Endothelial cell of hepatic sinusoid (primary cell): ENCODE measurements around the gene SP6.

Source experiments
- in situ Hi-C: cut with HindIII; loops from 2 replicates; pipeline ENCODE4 v1.10.0; 2017; ENCODE audit warnings: low sequenced_read_pairs

SP6 gene

DNA sequence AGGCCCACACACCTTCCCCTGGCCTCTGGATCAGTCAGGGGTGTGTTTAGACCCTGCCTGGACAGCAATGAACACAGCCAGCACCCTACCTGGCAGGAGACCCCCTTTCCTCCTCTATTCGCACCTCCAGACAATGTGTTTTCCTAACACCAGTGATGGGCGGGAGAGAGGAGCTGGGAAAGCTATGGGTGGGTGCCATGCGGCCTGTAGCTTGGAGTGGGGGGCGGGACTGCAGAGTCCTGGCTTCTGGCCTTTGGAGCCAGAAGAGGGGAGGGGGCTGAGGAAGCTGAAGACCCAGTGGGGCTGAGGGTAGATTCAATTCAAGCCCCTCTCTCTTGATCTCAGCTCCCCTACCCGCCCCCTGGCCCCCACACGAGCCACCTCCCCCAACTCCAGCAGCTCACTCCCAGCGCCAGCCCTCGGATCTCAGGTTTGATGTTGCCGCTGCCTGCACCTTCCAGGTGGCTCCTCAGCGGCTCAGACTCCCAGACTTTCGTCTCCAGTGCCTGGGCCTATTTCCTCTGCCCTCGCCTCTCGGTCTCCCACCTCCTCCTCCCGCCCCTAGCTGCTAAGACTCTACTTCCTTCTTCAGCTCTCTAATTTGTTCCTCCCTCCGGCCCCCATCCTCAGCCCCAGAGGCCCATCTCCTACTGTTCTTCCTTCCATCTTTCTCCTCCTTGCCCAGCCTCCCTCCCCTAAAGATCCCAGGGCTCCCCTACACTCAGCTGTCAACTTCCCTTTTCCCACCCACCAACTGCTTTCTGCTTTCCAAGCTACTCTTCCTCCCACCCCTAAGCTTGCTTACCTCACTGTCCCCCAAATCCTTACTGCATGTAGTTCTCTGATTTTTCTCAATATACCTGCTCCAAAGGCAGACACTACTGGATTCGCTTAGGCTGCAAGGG lies 6.8 kb upstream of the SP6 start:
- in situ Hi-C loops = loop anchor here (5.0 kb wide), 1 partner anchor 34 kb away; no protein-coding TSS in a partner anchor

DNA sequence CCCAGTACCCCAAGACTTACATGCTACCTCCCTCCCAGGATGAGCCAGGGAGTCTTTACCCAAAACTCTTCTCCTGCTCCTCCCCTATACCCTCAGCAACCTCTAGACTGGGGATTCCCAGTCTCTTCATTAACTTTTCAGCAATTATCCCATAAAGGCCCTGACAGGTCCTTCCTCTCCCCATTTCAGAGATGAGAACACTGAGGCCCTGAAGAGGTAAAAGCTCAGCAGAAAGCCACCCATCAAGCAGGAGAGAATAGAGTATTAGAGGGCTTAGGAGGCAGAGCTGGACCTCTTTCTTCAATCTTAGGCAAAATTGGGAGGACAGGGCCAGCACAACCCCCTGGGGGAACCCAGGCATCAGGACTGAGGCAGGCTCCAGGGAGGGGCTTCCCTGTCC lies 5.9 kb upstream of the SP6 start:
- in situ Hi-C loops = loop anchor here (5.0 kb wide), 1 partner anchor 35 kb away; no protein-coding TSS in a partner anchor

DNA sequence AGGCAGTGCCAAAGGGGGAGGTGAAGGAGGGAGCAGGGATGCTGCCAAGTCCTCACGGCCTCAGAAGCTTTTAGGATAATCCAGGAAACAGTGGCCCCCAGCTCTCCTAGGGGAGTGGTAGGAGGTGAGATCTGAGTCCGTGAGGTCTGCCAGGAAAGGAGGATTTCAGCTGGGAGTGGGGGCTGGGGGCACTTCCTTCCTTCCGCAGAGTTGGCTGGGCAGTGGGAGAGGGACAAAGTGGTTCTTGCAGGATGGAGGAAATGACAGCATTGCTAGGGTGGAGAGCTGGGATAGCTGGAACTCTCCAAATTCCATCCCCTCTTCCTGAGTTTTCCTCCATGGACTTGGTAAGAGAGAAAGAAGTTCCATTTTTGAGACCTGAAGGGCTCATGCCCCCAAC lies 4.8 kb upstream of the SP6 start:
- in situ Hi-C loops = loop anchor here (5.0 kb wide), 1 partner anchor 37 kb away; no protein-coding TSS in a partner anchor

DNA sequence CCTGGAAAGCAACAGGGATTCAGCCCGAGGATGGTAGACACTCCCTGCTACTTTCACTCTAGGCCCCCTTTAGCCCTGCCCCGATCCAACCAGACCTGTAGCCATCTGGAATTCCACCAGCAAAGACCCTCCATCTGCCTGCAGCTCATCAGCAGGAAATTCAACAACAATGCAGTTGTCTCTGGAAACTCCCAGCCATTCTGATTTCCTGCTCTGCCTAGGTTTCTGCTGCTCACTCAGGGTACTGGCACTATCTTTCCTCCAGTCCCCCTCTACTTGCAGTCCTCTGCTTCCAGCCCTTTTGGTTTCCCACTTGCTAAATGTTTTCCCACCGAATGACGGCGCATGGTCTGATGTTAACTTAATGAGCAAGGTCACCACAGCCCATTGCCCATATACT lies 2.7 kb upstream of the SP6 start:
- in situ Hi-C loops = no loop called here

DNA sequence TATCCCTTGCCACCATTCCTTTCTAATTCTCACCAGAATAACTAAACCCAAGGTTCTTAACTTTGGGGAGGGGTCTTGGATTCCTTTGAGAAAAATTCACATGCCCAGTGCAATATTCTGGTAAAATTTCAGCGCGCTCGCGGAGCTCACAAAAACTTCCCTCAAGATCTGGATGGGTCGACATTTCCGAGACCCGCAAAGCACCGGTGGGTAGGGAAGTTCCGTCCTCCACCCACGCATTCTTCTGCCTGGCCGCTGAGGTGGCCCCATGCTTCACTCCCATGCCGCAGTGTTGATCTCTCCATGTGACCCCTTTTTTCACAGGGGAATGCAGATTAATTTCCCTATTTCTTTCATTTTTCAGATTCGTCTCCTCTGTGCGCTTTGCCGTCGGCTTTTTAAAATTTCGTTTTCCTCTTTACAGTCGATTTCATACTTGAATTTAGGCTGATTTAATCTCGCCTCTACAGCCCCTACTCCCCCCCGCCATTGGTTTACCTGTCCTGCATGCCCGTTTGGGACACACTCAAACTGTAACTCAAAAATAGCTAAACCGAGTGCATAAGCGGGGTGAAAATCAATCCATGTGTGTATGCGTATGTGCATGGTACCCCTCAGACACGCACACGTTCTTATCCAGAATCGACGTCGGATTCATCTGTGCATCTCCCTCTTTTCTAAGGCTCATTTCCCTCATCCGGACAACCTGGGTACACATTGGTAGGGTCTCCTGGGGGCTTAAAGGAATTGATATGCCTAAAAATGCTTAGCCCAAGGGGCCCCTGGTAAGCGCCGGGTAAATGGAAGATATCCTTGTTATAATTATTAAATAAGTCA lies 1.4 kb upstream of the SP6 start:
- in situ Hi-C loops = no loop called here

DNA sequence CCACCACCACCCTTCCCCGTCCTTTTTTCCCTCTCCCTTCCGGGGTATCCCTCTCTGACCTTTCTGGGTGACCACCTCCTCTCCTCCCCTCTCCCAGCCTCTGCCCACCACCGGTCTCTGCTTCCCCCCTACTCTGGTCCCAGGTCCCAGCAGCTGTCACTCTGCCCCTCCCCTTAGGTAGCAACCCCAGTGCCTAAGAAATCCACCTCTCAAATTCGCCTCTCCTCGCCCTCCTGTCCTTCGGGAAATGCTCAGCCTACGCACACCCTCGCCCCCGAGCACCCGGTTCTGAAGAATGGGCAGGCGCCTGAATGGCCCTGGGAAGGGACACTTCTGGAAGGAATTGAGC lies 775 bp upstream of the SP6 start:
- in situ Hi-C loops = no loop called here

DNA sequence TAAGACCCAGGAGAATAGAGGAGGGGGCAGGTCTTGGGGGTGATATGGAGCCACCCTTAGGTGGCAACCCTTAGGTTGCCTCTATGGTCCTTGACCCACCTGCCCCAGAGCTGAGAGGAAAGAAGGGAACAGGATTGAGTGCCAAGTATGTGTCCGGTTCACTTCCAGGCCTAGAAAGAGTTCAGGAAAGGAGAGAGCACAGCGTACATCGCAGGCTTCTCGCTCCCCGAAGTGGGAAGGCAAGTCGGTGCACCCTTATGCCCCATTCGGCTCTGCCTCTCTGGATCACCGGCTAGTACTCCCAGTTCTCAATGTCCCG lies 631 bp downstream of the SP6 start:
- in situ Hi-C loops = no loop called here

DNA sequence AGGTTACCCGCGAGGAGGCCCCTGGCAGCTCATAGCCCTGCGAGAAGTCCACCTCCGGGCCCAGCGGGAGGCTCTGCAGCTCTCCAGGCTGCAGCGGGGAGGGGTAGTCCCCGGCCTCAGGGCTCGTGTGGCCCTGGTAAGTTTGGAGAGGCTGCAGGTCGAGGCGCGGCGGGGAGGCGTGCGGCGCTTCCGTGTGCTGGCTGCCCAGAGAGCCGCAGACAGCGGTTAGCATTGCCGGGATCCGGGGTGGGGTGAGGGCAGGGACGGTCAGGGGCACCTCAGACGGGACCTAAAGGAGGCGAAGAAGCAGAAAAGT lies 2.8 kb downstream of the SP6 start:
- in situ Hi-C loops = no loop called here

DNA sequence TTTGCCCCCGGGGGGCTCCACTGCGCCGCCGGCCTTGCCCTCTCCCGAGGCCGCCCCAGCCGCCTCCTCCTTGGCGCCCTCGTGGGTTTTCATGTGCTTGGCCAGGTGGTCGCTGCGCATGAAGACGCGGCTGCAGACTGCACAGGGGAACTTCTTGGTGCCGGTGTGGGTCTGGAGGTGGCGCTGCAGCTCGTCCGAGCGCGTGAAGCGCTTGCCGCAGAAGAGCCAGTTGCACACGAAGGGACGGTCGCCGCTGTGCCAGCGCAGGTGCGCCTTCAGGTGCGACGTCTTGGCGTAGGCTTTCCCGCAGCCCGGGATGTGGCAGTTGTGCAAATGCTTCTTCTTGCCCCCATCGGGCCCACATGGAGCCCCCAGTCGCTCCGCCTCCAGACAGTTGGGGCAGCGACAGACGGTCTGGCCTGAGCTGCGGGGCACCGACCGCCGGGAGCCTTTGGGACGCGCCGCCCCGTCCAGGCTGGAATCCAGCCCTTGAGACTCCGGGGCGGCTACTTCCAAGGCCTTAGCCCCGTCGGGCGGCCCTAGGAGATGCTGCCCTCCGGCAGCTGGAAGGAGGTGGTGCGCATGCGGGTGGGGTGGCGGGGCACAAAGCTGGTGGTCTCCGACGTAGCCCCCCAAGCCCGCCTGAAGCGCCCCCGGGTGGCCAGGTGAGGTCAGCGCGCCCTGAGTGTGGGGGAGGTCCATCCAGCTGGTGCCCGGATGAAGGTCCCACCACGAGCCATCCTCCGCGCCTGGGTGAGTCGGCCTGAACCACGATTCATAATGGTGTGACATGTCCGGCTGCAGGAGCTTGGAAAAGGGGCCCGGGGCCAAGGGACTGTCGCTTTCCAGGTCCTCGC lies 3.4 kb downstream of the SP6 start:
- in situ Hi-C loops = no loop called here

DNA sequence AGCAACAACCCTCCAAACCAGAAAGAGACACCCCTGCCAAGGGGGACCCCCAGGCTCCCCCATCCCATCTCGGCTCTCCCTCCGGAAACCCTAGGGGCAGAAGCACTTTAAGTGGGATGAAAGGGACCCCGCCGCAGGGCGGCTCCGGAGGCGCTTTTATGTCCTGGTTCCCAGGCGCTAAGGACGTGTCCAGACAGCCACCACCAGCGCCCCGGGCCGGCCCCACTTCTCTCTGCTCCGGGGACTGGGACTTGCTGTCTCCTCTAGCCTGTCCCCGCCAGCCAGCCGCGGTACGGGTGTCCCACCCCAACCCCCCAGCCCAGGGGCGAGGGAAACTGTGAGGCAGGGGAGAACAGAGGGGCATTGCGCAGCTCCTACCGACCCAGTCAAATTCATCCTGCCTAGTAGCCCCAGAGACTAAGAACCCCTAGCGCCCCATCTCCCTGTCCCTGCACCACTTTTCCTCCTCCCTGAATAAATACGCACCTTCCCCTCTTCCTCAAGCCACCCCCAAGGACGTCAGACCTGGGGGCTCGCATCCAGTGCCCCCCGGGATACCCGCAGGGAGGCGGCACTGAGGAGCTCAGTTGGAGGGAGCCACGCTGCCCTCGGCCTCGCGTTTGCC lies 4.1 kb downstream of the SP6 start:
- in situ Hi-C loops = no loop called here

DNA sequence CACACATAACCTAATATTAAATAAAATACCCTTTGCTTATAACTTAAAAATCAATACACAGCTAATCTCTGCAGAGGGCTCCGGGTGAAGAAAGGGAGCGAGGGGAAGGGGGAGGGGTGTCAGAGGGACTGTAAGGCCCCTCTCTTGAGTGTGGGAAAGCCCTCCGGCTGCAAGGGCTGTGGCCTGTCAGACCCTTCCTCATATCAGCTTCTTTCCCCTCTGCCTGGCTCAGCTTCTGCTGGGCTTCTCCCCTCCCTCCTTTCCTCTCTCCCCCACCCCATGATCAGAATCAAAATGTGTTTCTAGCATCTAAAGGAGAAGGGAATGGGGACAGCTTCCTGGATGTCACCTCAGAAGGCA lies 5.3 kb downstream of the SP6 start:
- in situ Hi-C loops = no loop called here

DNA sequence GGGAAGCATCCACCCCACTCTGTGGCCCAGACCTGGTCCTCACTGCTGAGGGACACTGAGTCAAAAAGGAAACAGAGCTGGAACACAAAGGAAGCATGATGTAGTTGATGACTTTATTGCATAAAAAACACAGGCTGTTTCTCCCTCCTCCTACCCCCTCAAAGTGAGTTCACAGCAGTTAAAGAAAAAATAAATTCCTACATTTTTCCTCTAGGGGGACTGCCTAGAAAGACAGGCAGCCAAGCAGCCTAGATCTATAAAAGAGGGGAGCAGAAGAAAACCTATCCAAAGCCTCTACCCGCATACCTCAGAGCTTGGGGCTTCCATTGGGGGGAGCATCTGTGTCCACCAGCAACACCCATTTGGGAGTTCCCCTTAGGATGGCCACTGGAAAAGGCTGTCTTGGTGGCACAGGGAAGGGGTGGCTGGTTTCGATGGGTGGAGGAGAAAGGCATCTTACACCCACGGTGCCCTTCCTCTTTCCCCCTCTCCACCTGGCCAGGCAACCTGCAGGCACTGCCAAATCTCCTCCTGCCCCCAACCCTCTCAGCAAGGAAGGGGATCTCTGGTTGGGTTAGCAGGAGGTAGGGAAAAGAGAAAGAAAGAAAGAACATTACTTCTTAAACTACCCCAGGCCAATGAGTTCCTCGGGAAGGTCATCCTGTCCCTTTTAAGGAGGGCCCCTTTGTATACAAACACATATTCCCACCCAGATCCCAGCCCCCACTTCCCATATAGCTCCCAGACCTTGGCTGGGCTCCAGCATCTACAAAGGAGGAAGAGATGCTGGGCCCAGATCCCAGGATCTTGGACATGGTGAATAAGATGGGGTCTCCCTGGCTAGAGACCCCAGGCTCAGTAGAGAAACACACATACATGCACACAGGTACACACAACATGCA lies 5.9 kb downstream of the SP6 start:
- in situ Hi-C loops = no loop called here

DNA sequence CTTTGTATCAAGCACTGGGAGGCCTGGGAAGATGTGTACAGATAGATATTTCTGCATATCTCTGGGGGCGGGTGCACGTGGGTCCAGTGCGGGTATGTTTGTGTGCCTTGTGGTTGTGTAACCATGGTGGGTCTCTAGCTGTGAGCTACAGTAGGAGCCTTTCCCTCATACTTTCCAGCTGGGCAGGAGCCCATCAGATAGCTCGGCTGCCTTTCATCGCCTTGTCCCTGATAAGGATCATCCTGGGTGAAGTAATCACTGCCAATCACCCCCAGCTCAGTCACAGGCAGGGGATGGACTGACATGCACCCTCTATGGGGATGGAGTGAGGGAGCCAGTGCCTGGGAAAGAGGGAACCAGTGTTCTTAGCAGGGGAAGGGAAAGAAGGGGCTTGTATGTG lies 6.7 kb downstream of the SP6 start:
- in situ Hi-C loops = no loop called here

DNA sequence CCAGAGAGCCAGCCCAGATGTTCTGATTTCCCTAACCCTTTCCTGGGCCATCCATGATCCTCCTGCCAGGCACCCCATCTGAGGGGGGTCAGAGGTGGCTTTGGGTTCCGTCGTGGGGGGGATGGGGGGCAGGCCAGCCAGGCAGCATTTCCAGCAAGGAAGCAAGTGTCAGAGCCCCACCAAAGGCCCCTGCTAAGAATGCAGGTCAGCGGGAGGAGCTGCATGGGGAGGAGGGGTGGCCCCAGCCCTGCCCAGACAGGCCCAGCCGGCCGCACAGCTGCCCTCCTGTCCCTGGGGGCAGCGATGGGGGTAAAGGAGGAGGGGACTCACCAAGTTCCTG lies 7.6 kb downstream of the SP6 start:
- in situ Hi-C loops = no loop called here

DNA sequence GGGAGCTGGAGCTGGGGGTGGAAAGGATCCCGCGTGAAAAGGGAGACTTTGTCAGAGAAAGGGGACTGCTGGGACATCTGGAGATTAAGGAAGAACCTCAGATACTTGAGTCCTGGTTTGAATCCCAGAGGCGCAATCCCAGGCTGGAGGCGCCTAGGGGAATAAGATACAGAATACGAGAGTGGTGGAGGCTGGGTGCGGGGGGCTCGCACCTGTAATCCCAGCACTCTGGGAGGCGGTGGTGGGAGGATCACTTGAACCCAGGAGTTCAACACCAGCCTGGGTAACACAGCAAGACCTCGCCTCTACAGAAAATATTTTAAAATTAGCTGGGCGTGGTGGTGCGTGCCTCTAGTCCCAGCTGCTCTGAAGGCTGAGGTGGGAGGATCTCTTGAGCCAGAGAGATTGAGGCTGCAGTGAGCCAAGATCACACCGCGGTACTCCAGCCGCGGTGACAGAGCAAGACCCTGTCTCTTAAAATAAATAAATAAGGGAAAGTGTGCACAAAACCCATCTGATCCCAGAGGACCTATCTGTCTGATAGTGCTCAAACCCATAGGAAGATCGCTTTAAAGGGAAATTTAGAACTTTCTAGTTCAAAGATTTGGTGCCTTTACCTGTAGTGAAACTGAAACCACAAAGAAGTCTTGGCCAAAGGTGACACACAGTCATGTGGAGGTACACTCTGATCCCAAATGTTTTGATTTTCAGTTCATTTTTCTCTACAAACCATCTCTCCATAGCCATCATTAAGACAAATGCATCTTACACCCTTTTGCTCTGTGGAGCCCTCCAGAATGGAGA lies 9.3 kb downstream of the SP6 start:
- in situ Hi-C loops = no loop called here

DNA sequence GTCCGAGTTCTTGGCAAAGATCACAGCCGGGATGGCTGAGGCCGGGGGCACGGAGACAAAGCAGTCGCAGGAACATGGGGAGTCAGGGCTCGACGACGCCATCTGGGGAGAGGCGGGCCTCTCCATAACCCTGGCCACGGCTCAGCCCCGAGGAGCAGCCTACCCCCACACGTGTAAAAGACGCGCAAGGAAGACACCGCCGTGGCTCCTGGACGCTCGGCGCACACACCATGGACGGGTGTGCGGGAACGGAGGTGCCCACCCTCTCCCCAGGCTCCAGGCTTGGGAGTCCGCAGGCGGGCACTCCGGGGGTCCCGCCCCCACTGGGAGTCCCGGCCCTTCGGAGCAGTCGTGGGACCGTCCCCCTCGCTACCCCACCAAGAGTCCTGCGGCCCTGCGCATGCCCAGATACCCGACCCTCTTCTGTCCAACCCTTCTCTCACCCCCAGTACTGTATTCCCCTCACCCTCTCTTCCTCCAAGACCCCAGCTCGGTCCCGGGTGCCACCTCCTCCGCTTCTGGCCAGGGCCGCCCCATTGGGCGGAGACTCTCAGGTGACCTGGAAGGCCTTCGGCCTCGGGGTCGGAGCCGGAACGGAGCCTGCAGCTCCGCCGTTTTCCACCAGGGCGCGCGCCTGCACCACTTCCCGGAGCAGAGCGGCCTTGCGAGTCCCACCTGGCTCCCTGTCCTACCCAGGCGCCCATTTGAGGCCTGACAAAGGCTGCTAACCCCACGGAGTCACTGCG lies 10.0 kb downstream of the SP6 start, which contains the start of gene SCRN2:
TSS of gene SCRN2 (minus strand) at position 532 of the 746 bp plus-strand sequence. CDS start at position 102, 430 bp downstream.
- in situ Hi-C loops = no loop called here

DNA sequence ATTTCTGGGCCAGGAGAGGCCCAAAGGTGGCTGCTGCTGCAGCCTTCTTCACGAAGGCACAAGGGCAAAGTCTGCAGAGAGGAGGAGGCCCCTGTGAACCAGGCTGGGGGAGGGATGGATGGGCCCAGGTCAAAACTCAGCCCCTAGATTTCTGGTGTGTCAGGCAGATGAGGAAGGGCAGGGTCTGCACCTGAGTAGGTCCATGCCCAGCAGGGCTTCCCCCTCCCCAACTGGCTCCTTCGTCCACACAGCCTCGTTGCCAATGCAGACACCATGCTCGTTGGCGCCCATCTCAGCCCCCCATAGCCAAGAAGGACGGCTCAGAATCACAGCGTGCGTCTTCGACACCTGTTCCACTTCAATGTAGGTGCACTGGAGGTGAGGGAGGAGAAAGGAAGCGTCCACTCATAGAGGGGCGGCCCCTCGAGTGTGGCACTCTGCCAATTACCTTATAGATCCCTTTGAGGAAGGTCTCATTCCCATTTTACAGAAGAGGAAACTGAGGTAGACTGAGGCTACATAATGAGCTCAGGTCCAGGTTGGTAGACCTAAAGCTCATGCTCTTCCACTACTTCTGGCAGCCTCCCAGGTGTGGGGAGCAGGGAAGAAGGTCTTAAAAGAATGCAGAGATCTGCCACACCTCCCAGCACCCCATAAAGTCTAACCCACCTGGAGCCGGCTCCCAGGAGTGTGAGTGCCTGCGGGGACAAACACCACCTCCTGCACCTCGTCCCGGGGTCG lies 10.8 kb downstream of the SP6 start:
- in situ Hi-C loops = no loop called here

DNA sequence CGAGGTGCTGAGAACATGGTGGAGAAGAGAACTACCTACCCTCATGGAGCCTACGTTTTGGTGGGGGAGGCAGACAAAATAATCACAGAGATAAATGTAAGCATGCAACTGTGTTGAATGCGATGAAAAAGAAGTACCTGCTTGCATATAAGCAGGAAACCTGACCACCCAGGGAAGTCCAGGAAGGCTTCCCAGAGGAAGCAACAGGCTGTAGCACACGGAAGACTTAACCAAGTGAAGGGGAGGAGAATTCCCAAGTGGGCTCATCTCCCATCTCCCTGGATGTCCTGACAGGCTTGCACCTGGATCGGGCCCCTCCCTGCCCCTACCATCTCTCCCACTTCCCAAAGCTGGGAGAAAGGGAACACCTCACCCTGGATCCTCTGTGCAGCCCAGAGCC lies 11.9 kb downstream of the SP6 start:
- in situ Hi-C loops = no loop called here
